Activated B cell treated with CpG ODN at 0.5 μM for 24 hours (primary cell): ENCODE data around the gene ZNF680. TPM values are rescaled to one million over a fixed set of nuclear protein-coding genes. Genes with fewer than 3 reads are reported as not detected.
A peak's percentile ranks its signal among the peaks of the same experiment; 100 is the strongest.

Source experiments
- ATAC-seq: fragments of 200-7000 bp; cut with Tn5 transposase; one replicate; pipeline ENCODE4 v1.10.0; 2021; ENCODE audit warnings: low read depth, mild to moderate bottlenecking, moderate library complexity
- CTCF ChIA-PET: fragments of 350-600 bp; sonication (Branson Sonifier 250); formaldehyde crosslinking; loops from one replicate; lab custom pipeline; 2021; ENCODE audit warnings: antibody characterized with exemption; lab: Charles Lee
- POLR2A ChIA-PET: fragments of 350-600 bp; sonication (Branson Sonifier 250); formaldehyde crosslinking; loops from one replicate; lab custom pipeline; 2021; ENCODE audit warnings: antibody characterized with exemption; lab: Charles Lee
- DNase-seq: peaks from one replicate; pipeline ENCODE4 v3.0.0; 2022
- H3K27ac Mint-ChIP-seq: one replicate; pipeline ENCODE4 v1.8.0; 2020; ENCODE audit warnings: mixed read lengths
- H3K27me3 Mint-ChIP-seq: one replicate; pipeline ENCODE4 v1.8.0; 2021; ENCODE audit warnings: mixed read lengths
- H3K36me3 Mint-ChIP-seq: one replicate; pipeline ENCODE4 v1.8.0; 2021; ENCODE audit warnings: low read depth, mixed read lengths
- H3K4me1 Mint-ChIP-seq: one replicate; pipeline ENCODE4 v1.8.0; 2021; ENCODE audit warnings: mixed read lengths
- H3K4me3 Mint-ChIP-seq: one replicate; pipeline ENCODE4 v1.8.0; 2020; ENCODE audit warnings: mild to moderate bottlenecking, mixed read lengths
- H3K9me3 Mint-ChIP-seq: one replicate; pipeline ENCODE4 v1.8.0; 2020; ENCODE audit warnings: mixed read lengths
- intact Hi-C: fragments of 100-400 bp; cut with micrococcal nuclease; formaldehyde crosslinking; loops from one replicate; pipeline ENCODE4 v1.15.1; 2024
- total RNA-seq: library from RNA; stranded (reverse); gene quantifications from 2 replicates; pipeline ENCODE4 v1.2.3, GENCODE V29; 2022
- TF ChIP-seq, protein P1 (sequence below): fragments of 200-600 bp; IDR thresholded peaks from one replicate; pipeline ENCODE4 v1.8.0; 2022; ENCODE audit warnings: antibody characterized with exemption, mild to moderate bottlenecking

The ZNF680 gene
- 17.1 and 22.0 TPM in 2 replicates for total RNA-seq

DNA sequence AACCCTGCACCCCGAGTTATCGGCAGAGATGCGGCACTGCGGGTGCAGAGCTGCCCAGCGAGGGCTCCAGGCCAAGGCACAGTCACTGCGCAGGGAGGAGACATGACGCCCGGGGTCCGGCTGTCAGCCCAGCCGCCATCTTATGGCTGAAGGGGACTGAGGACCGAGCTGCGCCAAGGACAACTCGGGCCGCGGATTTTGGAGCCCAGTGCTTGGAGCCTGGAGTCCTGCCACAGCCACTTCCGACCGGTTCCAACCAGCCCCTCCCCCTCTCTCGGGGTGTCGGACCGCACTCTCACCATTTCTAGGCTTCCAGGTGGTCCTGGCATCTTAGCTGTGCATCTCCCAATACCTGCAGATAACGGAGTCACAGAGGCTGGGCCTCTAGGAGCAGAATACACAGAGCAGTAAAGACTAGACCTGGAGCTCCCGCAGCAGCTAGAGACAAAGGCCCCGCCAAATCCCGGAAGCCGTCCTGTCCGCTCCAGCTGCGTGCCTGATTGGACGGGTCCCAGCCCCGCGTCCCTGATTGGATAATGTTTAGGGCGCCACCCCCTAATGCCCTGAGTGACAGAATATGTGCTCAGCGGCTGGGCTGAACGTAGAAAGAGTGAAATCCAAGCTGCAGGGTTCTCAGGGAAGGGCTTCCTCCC, at the start of gene ZNF680:
TSS of gene ZNF680 (minus strand) at position 446 of the 653 bp plus-strand sequence. CDS start at position 329, 117 bp downstream.
- intact Hi-C loops = loop anchor here (1.0 to 10.0 kb wide), 7 partner anchors 104 to 812 kb away; partner anchors contain the start of genes ZNF107, ZNF138, ZNF273 and ZNF92
- CTCF ChIA-PET = interaction anchor here (0.8 to 1.3 kb wide), 2 partner anchors 13 to 256 kb away, joined by 3 to 5 read pairs; no protein-coding TSS in a partner anchor
- Mint-ChIP-seq H3K9me3 (no peaks in the 10 kb centered on the region), H3K27me3 (no peaks in the 10 kb centered on the region), H3K4me3 (peak within 1 kb of the TSS; percentile 99), H3K4me1 (peaks cover 28% of the 10 kb centered on the region), H3K27ac (peak within 1 kb of the TSS; percentile 93), H3K36me3 (peaks cover 23% of the 10 kb centered on the region)
- ATAC-seq (peak; percentile 100), DNase-seq (peak; percentile 75)
- TF ChIP-seq, protein P1, sequence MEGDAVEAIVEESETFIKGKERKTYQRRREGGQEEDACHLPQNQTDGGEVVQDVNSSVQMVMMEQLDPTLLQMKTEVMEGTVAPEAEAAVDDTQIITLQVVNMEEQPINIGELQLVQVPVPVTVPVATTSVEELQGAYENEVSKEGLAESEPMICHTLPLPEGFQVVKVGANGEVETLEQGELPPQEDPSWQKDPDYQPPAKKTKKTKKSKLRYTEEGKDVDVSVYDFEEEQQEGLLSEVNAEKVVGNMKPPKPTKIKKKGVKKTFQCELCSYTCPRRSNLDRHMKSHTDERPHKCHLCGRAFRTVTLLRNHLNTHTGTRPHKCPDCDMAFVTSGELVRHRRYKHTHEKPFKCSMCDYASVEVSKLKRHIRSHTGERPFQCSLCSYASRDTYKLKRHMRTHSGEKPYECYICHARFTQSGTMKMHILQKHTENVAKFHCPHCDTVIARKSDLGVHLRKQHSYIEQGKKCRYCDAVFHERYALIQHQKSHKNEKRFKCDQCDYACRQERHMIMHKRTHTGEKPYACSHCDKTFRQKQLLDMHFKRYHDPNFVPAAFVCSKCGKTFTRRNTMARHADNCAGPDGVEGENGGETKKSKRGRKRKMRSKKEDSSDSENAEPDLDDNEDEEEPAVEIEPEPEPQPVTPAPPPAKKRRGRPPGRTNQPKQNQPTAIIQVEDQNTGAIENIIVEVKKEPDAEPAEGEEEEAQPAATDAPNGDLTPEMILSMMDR = no peak
- POLR2A ChIA-PET = interaction anchor here (0.6 to 2.0 kb wide), 19 partner anchors 11 to 811 kb away, joined by 3 to 19 read pairs (median 6); partner anchors contain the start of genes ERV3-1, ZNF107, ZNF138 and ZNF273

DNA sequence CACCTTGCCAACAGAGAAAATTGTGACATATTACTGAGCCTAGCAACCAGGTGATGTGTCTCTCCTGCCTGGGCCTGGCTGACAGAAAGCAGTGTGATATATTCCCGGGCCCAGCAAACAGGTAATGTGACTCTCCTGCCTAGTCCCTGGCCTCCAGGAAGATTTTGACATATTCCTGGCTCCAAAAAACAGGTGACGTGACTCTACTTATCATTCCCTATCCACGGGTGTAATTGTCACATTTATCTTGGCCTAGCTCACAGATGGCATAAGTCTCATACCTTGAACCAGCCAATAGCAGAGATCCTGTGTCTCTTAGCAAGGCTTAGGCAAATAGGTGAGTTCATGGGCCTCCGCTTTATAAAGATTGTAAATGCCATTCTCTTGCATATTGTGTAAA, 49.6 kb upstream of the ZNF680 start:
- ChIA-PET CTCF (no interaction called here), POLR2A (no interaction called here)
- DNase-seq (no peak), ATAC-seq (no peak)
- no peaks in the 10 kb centered on the region for H3K27me3 Mint-ChIP-seq
- no peaks in the 10 kb centered on the region for H3K4me1 Mint-ChIP-seq
- no peak overlapping the region for H3K4me3 Mint-ChIP-seq
- intact Hi-C loops = no loop called here
- no peaks in the 10 kb centered on the region for H3K36me3 Mint-ChIP-seq
- TF ChIP-seq, protein P1 = no peak
- no peak overlapping the region for H3K27ac Mint-ChIP-seq
- H3K9me3 Mint-ChIP-seq = no peaks in the 10 kb centered on the region

DNA sequence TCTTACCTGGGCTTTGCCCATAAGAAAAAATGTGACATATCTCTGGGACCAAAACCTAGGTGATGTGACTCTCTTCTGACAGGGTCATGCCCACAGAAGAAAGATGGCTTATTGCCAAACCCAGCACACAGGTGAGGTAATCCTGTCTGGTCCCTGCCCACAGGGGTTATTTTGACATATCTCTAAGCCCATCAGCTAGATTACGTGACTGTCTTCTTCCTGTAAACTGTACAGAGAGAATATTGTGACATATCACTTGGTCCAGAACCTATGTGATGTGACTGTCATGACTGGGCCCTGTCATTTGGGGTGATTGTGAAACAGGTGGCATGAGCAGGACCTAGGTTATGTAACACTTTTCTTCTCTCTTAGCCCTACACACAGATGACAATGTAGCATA, 48.8 kb upstream of the ZNF680 start:
- Mint-ChIP-seq H3K27ac (no peak overlapping the region), H3K4me1 (no peaks in the 10 kb centered on the region), H3K4me3 (no peak overlapping the region), H3K27me3 (no peaks in the 10 kb centered on the region), H3K9me3 (no peaks in the 10 kb centered on the region), H3K36me3 (no peaks in the 10 kb centered on the region)
- intact Hi-C loops = no loop called here
- TF ChIP-seq, protein P1 = no peak
- CTCF ChIA-PET = no interaction called here
- no peak for ATAC-seq
- no peak for DNase-seq
- POLR2A ChIA-PET = no interaction called here

DNA sequence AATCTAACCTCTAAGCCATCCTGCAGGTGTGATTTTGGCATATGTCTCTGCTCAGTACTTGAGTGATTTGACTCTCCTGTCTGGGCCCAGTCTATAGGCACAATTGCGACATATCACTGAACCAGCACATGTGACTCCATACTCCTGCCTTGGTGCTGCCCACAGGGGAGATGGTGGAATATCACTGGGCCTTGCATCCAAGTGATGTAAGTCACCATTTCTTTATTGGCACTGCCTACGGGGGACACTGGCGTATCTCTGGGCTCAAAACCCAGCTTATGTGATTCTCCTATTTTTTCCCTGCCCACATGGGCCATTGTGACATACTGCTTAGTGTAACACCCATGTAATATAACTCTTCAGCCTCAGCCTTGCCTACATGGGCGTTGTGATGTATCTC, 48.1 kb upstream of the ZNF680 start:
- ATAC-seq = no peak
- CTCF ChIA-PET = no interaction called here

More for the DNA sequence above, 48.1 kb upstream of the ZNF680 start:
- TF ChIP-seq, protein P1 = no peak
- Mint-ChIP-seq H3K27me3 (no peaks in the 10 kb centered on the region), H3K9me3 (no peaks in the 10 kb centered on the region), H3K36me3 (no peaks in the 10 kb centered on the region), H3K27ac (no peak overlapping the region), H3K4me1 (no peaks in the 10 kb centered on the region), H3K4me3 (no peak overlapping the region)
- POLR2A ChIA-PET = no interaction called here
- no peak for DNase-seq
- intact Hi-C loops = no loop called here
